SK-N-SH treated with all-trans-retinoic acid at 6 μM for 48 hours (cell line): Measurements from ENCODE around the gene THNSL1.

Source experiments
- RARB ChIP-seq: fragments of 250-450 bp; sonication (Bioruptor Pico); IDR thresholded peaks from 2 replicates; pipeline ENCODE4 v1.8.0; 2021; ENCODE audit warnings: mild to moderate bottlenecking, moderate library complexity
- TCF4 ChIP-seq: fragments of 250-450 bp; sonication (Bioruptor Pico); IDR thresholded peaks from 2 replicates; pipeline ENCODE4 v1.8.0; 2021; ENCODE audit warnings: mild to moderate bottlenecking, moderate library complexity, borderline replicate concordance
- ZC3H10 ChIP-seq: fragments of 250-450 bp; sonication (Bioruptor Pico); IDR thresholded peaks from 2 replicates; pipeline ENCODE4 v1.5.1; 2021; ENCODE audit warnings: mild to moderate bottlenecking, moderate library complexity

DNA sequence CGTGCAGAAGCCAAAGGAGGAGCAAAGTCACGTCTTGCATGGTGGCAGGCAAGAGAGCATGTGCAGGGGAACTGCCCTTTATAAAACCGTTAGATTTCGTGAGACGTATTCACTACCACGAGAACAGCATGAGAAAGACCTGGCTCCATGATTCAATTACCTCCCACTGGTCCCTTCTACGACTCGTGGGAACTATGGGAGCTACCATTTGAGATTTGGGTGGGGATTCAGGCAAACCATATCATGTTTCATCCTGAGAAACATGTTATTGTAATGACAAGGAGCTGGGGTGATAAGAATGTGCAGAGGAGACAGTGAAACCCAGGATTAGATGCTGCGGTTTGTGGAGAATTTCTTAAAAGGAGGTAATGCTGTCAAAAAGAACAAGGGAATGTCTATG, 34.0 kb downstream of the THNSL1 start:
- TF ChIP-seq TCF4: no peak
- no peak for TF ChIP-seq ZC3H10 (CRISPR knock-in tag)
- TF ChIP-seq RARB: no peak
